ENCODE measurements around the gene CRTAC1. TPM values are rescaled to one million over a fixed set of nuclear protein-coding genes. Genes with fewer than 3 reads are reported as not detected.

CRTAC1 gene
- polyA plus RNA-seq, 1 donor = 0.63 TPM

DNA sequence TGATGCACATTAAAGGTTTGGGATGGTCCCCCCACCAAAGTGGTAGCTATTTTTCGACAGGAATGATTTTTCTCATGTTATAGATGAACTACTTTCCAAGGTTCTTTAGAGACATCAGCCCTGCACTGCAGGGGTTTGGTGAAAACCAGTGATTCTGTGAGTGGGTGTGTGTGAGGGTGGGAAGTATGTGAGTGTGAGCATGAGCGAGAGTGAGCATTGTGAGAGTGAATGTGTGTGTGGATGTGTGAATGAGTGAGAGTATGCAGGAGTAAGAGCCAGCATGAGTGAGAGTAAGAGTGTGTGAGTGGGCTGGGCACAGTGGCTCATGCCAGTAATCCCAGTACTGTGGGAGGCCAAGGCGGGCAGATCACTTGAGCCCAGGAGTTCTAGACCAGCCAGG lies 105.7 kb downstream of the CRTAC1 start:
- DNase-seq (ENCODE audit: low read depth) = no peak

DNA sequence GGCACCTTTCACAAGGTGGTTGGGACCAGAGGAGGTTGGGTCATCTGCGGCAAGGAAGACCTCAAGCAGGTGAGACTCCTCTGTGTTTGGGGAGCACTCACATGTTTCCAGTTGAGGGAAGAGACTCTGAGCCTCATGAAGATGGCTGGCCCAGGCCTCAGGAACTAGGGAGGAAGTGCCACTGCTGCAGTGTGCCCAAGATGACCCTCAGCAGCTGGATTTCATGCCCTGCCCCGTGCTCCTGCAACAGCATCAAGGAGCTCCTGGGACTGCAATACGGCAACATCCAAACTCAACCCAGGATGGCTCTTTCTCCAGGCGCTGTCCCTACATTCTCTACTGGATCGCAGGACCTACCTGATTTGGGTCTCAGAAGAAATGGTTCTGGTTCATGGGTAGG lies 106.9 kb downstream of the CRTAC1 start:
- DNase-seq (ENCODE audit: low read depth) = no peak

DNA sequence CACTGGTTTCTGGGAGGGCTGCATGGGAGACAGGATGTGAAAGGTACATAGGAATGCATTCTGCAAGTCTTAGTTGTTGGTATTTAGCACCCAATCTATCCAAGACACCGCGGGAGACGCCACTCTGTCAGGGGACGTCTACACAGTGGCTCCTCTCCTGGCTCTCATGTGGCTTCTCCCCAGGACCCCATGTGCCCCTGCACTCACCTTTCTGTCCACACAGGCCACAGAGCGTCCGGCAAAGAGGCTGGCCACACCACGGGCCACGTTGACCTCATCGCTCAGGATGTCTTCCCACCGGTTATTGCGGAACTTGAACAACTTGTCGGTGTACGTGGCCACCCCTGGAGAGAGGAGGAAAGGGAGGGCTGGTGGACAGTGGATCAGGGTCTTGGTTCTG lies 107.4 kb downstream of the CRTAC1 start:
- no peak for DNase-seq (ENCODE audit: low read depth)

DNA sequence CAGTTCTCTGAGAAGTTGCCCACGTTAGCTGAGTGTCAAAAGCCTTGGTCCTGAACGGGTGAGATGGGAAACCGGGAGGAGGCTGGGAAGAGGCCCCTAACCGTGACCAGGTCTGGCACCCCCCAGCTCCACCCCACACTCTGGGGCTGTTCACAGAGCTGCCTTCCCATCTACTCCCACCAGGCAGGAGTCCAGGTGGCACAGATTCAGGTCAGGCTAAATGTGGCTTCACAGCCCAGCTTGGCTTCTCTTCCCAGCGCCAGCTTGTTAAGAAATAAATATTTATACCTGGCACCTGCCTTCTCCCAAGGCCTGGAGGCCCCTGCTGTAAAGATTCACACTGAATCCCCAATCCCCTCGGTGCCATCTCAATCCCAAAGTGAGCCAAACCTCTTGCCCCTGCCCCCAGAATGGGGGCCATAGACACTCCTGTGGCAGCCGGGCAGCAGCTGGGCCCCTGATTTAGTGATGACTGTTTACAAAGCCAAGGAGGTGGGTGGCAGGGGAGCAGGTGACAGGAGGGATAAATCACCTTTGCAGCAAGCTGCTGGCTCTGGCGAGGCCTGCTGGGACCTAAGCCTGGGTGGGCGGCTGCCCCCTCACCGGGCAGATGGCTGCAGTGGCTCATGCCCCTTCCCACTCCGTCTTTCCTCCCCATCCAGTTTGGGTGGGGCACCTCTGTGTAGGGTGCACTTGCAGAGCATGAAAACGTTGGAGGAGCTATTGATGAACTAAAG lies 108.2 kb downstream of the CRTAC1 start:
- no peak for DNase-seq (ENCODE audit: low read depth)

DNA sequence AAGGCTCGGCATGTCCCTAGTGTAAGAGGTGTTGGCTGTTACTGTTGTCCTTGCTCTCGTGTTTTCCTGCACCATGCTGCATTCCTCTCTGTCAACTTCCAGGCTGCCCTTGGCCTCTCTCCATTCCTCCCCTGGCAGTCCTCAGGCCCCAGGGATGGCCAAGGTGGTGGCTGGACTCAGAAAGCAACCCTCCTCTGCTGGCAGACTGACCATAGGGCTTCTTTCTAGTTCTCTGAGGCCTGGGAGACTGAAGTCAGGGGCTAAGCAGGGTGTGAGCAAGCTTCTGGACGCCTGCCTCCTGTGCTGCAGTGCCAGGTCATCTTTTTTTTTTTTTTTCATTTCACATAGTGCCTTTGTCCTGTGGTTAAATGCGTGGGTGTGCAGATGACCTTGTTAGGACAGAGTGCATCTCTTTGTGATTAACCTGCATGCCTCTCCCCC lies 108.8 kb downstream of the CRTAC1 start:
- no peak for DNase-seq (ENCODE audit: low read depth)

DNA sequence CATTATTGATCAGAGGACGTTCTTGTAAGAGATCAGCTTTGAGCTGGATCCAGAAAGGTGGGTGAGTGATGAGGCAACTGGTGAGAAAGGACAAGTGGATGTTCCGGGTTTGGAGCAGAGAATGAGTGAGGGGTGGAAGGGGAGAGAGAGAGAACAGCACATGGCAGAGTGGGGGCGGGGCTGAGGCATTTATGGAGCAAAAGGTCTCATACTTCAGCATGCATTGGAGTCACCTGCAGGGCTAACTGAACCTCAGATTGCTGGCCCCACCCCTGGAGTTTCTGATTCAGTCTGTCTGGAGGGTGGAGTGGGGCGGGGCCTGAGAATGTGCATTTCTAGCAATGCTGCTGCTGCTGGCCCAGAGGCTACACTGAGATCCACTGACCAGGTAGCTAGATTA lies 109.6 kb downstream of the CRTAC1 start:
- DNase-seq (ENCODE audit: low read depth) = no peak

DNA sequence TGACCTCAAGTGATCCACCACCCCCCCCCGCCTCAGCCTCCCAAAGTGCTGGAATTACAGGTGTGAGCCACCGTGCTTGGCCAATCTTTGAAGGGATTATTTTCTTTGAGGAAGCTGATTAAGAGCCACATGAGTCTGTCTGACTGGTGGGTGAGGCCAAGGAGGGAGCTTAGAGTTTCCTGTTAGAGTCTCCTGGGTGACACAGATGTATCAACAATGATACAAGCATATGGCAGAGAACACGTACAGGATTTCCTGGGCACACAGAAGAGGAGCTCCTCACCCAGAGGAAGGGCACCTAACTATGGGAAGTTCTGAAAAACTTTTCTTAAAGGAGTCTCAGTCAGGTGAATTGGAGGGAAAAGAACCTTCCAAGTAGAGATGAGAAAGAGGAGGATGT lies 111.4 kb downstream of the CRTAC1 start:
- no peak for DNase-seq (ENCODE audit: low read depth)

DNA sequence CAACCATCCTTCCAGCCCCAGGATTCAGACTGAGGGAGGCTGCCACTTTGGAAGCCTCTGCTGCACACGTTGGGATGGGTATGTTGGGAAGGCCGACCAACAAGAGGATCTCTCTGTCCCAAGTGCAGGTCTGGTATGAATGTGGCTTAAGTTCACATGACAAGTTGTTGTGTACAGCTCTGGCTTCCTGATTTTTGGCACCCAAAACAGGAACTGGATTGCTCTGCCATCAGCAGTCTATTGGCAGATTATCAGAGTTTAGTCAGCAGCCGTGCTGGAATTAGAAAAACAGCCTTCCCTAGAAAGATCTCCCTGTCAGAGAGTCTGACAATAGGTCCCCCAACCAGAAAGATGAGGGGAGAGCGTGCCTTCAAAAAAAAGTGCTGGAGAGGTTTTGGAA lies 113.8 kb downstream of the CRTAC1 start:
- peak; percentile 9 for DNase-seq (ENCODE audit: low read depth)

DNA sequence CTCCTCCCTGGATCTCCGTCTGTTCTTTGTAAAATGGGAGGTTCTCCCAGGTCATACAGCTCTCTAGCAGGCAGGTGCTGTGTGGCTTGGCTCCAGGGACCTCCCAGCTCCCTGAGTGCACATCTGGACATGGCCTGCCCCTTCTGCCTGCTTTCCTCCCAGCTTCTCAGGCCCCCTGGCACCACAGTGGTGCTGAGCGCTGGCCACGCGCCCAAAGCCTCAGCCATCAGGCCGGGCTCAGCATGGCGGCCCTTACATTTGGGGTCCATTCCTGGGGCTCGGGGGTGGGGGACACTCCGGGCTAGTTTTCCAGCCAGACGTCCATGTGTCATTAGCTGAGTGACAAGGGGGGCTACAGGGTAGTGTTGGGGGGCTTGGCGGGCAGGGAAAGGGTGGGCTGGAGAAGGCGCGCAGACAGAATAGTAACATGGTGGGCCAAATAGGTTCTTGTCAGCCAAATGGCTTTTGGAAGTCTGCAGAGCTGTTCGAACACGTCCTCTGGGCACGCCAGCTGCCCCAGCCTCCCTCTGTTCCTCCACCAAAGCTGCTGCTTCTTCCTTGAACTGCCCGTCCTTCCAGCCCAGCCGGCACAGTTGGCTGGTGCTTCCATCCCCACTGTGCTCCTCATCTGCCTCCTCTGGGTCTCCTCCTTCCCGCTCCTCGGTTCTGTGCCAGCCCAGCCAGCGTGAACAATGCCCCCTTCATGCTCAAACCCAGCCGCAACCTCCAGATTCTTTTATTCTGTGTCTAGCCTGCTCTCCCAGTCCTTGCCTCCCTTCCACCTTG lies 114.9 kb downstream of the CRTAC1 start:
- no peak for DNase-seq (ENCODE audit: low read depth)

DNA sequence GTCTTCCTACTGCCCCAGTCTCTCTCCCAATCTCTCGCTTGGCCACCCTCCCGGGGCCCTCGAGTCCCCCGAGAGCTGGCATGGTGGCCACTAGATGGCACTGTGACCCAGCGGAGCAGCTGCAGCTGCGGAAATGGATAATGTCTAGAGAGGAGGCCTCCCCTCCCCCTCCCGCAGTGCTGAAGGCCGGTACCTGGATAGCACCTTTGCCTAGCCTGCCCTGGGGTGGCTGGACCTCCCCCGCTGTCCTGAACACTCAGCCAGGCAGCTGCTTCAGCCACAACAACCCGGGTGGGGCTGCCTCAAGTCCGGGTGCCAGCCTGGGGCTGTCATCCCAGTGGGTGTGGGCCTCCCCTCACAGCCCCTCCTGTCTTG lies 115.6 kb downstream of the CRTAC1 start:
- no peak for DNase-seq (ENCODE audit: low read depth)

DNA sequence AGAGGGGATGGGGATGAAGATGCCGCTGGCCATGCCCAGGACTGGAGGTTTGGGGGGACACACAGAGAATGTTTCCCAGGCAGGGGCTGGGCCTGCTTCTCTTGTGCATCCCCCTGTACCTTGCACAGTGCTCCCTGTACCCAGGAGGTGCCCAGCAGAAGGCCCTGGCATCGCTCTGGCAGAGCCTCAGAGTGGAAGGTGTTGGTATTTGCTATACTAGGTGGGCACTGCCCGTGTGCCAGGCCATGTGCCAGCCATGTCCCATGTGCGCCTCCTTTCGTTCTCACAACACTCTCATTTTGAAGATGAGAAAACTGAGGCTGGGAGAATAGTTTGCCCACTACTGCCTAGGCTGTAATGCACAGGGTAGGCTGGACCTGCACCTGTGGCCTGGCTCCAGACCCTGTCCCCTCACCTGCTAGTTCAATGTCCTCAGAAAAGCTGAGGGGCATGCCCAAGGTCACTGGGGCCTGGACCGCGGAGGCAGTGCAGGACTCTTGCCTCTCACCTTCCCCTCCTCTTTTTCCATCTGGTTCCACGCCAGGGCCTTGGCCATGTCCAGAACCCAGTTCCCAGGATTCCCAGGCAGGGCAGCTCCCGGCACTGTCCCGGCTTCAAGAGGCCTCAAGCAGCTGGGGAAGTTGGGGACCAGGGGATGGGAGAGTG lies 116.1 kb downstream of the CRTAC1 start:
- DNase-seq (ENCODE audit: low read depth) = no peak

DNA sequence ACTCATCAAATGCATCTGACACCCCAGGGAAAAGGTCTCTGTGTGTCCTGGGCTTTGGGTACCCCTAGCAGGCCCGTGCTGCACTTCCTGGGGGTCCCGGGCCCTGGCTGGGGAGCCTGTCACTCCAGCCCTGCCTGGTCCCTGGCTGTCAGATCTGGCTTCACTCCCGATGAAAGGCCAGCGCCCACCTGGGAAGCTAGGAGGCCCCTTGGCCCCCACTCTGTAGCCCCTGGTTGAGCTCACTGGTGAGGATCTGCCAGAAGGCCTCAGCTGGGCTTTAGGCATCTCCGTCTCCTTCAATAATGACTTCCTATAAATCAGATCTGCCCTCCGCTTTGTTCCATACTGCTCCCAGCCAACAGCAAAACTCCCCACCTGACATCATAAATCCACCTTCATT lies 116.8 kb downstream of the CRTAC1 start:
- no peak for DNase-seq (ENCODE audit: low read depth)

DNA sequence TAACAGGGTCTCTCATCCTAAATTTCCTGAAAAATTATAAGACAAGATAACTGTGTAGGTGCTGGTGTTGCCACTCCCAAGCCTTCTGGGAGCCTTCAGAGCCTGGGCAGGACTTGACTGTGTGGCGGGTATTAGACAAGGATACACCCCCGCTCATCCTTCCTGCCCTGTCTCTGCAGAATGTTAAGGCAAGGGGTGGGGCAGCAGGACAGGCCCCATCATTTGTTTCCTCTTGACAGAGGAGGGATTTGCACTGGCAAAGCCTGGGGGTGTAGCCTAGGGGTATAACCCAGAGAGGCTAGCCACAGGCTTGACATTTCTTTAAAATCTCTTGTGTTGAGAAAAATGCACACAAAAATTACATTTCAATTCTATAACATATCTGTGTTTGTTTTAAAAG lies 117.2 kb downstream of the CRTAC1 start:
- DNase-seq (ENCODE audit: low read depth) = no peak

DNA sequence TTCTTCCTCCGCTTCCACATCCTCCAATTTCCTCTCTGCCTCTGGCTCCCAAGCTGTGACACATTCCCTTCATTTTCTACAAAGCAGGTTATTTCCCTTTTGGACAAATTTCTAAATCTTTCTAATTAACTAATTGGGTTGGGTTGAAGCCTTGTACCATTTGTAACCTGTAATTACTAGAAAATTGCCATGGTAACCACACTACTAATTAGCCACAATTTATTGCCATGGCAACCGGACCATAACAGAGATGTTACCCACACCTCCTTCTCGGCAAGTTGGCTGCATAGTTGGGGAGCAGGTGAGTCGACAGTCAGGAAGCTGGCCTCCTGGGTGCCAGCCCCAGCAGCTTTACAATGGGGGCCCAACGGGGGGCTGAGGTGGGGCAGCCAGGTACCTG lies 119.2 kb downstream of the CRTAC1 start:
- no peak for DNase-seq (ENCODE audit: low read depth)

DNA sequence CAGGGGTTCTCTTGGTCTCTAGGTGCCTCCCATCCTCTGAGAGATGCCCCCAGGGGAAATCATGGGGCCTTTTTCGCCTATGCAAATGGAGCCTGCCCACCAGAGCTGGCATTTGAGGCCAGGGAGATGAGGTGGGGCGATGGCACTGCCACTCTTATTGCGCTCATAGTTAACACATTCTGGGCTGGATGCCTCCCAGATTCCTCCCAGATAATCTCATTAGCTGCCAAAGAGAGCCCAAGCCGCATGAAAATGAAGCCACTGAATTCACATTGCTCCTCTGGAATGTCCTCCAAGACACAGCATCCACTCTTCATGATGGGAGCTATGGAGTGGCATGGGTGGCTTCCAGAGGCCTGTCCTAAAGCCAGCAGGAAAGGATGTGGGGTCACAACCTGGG lies 119.8 kb downstream of the CRTAC1 start:
- no peak for DNase-seq (ENCODE audit: low read depth)

DNA sequence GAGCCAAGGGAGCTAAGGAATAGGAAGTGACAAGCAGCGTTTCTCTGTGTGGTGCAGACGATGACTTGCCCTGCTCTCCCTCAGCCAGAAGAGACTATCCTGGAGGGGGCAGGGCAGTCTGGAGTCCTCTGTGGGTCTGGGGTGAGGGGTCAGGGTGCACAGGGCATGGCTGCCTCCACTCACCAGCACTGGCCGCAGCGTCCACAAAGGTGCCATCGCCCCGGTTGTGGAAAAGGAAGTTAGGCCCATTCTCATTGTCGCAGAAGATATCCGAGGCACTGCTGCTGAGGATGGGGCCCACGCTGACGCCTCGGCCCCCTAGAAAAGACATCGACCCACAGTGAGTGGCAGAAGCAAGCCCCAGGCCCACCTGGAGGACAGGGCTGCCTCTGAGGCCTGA lies 122.6 kb downstream of the CRTAC1 start:
- no peak for DNase-seq (ENCODE audit: low read depth)

DNA sequence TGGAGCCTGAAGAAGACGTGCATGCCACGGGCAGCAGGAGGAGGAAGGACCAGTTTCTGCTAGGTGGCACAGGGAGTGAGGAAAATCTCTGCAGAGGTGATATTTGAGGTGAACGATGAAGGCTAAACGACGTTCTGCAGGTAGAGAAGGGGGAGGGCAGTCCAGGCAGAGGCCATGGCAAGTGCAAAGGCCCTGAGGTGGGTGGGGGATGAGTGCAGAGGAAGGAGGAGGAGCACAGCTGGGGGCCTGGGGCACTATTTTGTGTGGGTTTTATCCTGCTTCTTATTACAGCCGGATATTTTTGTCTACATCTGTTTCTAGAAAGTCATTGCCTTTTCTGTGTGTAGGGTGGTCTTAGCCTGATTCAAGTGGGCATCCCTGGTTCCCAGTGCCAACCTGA lies 123.2 kb downstream of the CRTAC1 start:
- DNase-seq (ENCODE audit: low read depth) = no peak

DNA sequence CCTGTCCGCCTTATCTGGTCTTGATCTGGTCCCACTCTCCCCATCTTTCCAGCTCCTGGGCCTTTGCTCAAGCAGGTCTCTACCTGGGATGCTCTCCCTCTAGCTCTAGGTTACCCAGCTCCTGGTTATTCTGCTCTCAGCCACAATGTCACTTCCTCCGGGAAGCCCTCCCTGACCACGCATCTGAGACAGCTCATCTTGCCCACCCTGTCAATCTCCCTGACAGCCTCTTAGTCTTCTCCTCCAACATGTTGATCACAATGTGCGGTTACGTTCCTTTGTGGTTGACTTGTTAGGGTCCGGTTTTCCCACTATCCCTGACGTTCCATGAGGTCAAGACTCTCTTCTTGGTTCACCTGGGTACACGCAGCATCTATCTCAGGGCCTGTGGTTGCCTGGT lies 125.1 kb downstream of the CRTAC1 start:
- DNase-seq (ENCODE audit: low read depth) = no peak

DNA sequence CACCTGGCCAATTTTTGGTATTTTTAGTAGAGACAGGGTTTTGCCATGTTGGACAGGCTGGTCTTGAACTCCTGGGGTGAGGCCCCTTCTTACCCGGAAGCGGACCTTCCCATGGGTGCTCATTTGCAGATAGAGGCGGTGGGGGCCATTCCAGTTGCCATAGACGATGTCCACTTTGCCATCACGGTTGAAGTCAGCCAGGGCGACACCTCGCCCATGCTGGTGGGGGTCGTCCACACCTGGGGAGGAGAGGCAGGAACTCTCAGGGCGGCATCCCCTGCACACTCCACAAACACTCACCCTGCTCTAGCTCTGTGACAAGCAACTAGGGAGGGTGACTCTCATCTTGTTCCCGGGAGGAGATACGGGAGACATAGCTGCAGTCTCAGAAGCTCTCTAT lies 125.8 kb downstream of the CRTAC1 start:
- DNase-seq (ENCODE audit: low read depth) = no peak

DNA sequence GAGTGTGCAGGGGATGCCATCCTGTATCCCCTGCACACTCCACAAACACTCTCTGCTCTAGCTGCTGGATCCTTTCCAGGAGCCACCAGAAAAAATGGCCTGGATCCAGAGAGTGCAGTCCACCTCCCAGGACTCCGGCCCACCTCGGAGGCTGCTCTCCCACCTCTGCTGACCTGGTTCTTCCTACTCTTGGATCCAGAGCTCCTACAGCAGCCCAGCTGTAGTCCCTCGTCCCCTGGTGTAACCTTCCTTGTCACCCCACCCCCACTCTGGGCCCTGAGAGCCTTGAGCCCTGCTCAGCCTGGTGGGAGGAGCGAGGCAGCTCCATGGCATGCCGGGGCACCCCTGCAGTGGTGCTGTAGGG lies 126.4 kb downstream of the CRTAC1 start:
- no peak for DNase-seq (ENCODE audit: low read depth)

DNA sequence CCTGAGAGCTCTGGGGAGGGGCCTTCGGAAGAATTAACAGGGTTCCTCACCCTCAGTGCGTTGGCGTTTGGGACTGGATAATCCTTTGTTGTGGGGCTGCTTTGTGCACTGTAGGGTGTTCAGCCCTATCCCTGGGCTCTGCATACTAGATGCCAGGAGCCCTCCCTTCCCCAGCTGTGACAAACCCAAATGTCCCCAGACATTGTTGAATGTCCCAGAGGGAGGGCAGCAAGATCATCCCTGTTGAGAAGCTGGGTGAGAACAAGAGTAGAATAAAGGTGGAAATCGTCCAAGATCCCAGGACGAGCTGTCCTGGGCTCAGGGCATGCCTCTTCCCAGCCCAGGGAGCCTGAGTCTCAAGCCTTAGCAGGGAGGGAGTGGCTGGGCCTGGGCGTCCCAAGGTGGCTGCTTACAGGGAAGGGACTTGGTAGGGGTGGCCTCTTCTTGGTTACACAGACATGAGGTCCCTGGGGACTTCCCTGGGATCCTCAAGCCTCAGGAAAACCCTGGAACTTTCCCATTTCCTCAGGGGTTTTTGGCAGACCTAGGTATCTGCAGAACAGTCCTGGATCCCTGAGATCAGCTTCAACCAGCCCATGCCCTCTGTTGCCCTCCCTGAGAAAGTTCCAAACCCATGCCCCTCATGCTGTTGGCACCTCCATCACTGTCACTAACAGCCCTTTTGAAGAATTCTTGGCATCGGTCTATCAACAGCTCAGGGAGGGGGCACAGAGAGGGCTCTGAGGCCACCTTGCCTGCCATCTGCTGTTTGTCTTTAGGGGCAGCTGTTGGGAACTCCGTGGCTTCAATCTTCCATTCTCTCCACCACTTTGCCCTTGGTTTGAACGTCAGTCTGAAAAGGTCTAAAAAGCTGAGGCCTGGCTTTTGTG lies 127.0 kb downstream of the CRTAC1 start:
- DNase-seq (ENCODE audit: low read depth) = no peak

DNA sequence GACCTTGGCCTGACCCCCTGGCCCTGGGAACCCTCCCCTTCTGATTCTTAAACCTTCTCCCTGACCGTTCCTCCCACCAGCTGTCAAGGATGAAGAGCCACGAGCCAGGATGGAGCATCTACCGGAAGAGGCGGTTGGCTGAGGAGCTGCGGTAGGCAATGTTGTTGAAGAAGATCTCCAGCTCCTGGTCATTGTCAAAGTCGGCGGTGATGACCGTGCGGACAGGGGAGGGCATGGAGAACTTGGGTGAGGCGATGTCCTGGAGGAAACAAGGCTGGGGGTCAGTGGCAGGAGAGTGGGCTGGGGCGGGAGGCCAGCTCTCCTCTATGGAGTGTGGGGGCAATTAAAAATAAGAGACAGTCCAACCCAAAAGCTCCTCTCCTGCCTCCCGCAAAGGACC lies 129.0 kb downstream of the CRTAC1 start:
- DNase-seq (ENCODE audit: low read depth) = no peak
